Ovary (tissue), 10 donors: Measurements from ENCODE around the gene PSMD5. TPM values are rescaled to one million over a fixed set of nuclear protein-coding genes. Genes with fewer than 3 reads are reported as not detected.

ENCODE experiments used
- DNase-seq, 5 donors: peaks; one replicate each; pipeline ENCODE4 v3.0.0-alpha.2; 2019 to 2020
- H3K27ac ChIP-seq, 2 donors: fragments of 200-600 bp; one replicate each; pipeline versions ENCODE4 v1.5.1 to v1.8.0; 2019 to 2022
- H3K27me3 ChIP-seq: fragments of 200-600 bp; one replicate; pipeline ENCODE4 v1.8.0; 2022
- H3K36me3 ChIP-seq: fragments of 200-600 bp; sonication (generic); one replicate; pipeline ENCODE4 v1.5.1; 2019
- H3K4me1 ChIP-seq: one replicate; pipeline ENCODE4 v1.8.1; 2013; ENCODE audit warnings: mild to moderate bottlenecking, moderate library complexity; ENCODE audit not compliant: insufficient read depth
- H3K4me3 ChIP-seq: fragments of 200-600 bp; sonication (generic); one replicate; pipeline ENCODE4 v1.5.1; 2017
- H3K9me3 ChIP-seq, 2 donors: fragments of 200-600 bp in 1 of 2; sonication (generic) in 1 of 2; one replicate each; pipeline versions ENCODE4 v1.5.1 to v1.8.1; 2013 to 2019; ENCODE audit warnings: mild to moderate bottlenecking in 1 of 2, moderate library complexity in 1 of 2
- CTCF ChIP-seq, 3 donors: fragments of 450-650 bp in 2 of 3; fragments of 200-600 bp in 1 of 3; IDR thresholded peaks; one replicate each; pipeline versions ENCODE4 v1.5.1 to v1.8.0; 2016 to 2022; ENCODE audit warnings: antibody characterized with exemption in 3 of 3, mild to moderate bottlenecking in 1 of 3
- EP300 ChIP-seq: sonication (generic); formaldehyde crosslinking; IDR thresholded peaks from one replicate; pipeline ENCODE4 v1.6.1; 2017; ENCODE audit warnings: antibody characterized with exemption
- POLR2A ChIP-seq: fragments of 450-650 bp; IDR thresholded peaks from one replicate; pipeline ENCODE4 v1.6.1; 2017; ENCODE audit warnings: antibody characterized with exemption, mild to moderate bottlenecking, moderate library complexity
- WGBS, 3 donors: extraction: QIAGEN DNeasy Blood & Tissue Kit in 1 of 3; methylation state at CpG; one replicate each; pipeline versions ENCODE4 v1.1.5 to v1.1.7; 2013 to 2017; 5-methylcytosine and 5-hydroxymethylcytosine counted together
- intact Hi-C, 4 donors: fragments of 100-400 bp; cut with DNase I; formaldehyde crosslinking; loops; one replicate each; pipeline versions ENCODE4 v1.11.0 to v1.15.1; 2022 to 2023
- long read RNA-seq, 3 donors: library from polyadenylated mRNA in 2 of 3; unstranded in 2 of 3; transcript quantifications; one replicate each; pipeline ENCODE4 v2.0.0 and lab custom pipeline, GENCODE V29; 2021 to 2026
- polyA plus RNA-seq, 2 donors: library from polyadenylated mRNA; stranded (reverse); fragments of 200-250 nt in 1 of 2; fragments of 350-450 nt in 1 of 2; fragmentation: Illumina TruSeq in 1 of 2; extraction: RNeasy Lipid Tissue Mini Kit (QIAGEN cat#74804) in 1 of 2; gene quantifications; one replicate each; pipeline ENCODE4 v1.2.3, GENCODE V29; 2013 to 2014
- total RNA-seq, 7 donors: library from RNA; depleted of rRNA in 2 of 7; stranded (reverse); fragments of >200 nt in 2 of 7; fragmentation: NEBNext Ultra II Directional in 3 of 7; extraction: Animal tissue kit (Norgen Biotek cat#: 25700) in 3 of 7; gene quantifications; one replicate each; pipeline versions ENCODE4 v1.1.0 to v1.2.4, GENCODE V29; 2016 to 2023
- donor health status: DM: no; HTN: no; CAD: no; lungs with moderate emphysema.
- donor health status: DM: no; HTN: no; CAD: no.
- donor health status: Bipolar disorder and iron deficiency.
- donor health status: DM: yes; HTN: yes; CAD: no.
- donor health status: DM: no; HTN: no; CAD: no.
- donor health status: DM: yes; HTN: yes; CAD: no.

Gene PSMD5
- total RNA-seq (10 to 100 TPM; 22.4 to 49.2 (median 39.5) TPM), polyA plus RNA-seq (10 to 100 TPM; 13.4 to 36.9 TPM)
- long read RNA-seq, donor 1, transcript PSMD5-201 (10 exons, 3,443 nt), result major isoform, 100 of 139 reads
- long read RNA-seq, donor 1, partial matches to known transcripts, result 18 of 139 reads
- long read RNA-seq, donor 1, other reads (novel, unspliced or antisense), result 21 of 139 reads
- long read RNA-seq, donor 2, transcript PSMD5-201 (10 exons, 3,443 nt), result major isoform, 8 of 8 reads
- long read RNA-seq, donor 2, partial matches to known transcripts, result 0 of 8 reads
- long read RNA-seq, donor 2, other reads (novel, unspliced or antisense), result 0 of 8 reads
- long read RNA-seq, donor 3, transcript PSMD5-201 (10 exons, 3,443 nt), result major isoform, 67 of 79 reads
- long read RNA-seq, donor 3, partial matches to known transcripts, result 5 of 79 reads
- long read RNA-seq, donor 3, other reads (novel, unspliced or antisense), result 7 of 79 reads

GRCh38 chr9:120842685-120843485, at the start of gene PSMD5:
Gene PSMD5 (minus strand): TSS chr9:120842922. CDS start chr9:120842909, 13 bp downstream.
- intact Hi-C loops, result no loop called here
- Histone ChIP-seq H3K4me1 (peaks cover 7% of the 10 kb centered on the region), H3K27me3 (no peaks in the 10 kb centered on the region), H3K36me3 (no peaks in the 10 kb centered on the region), H3K4me3 (peak within 1 kb of the TSS; percentile 66), H3K27ac (peak within 1 kb of the TSS; percentile 68 to 76), H3K9me3 (no peaks in the 10 kb centered on the region)
- DNase-seq, result peak; percentile 97 to 98 (median 98)
- 1 to 8% (median 7%) methylated on average over 61 to 62 of the region's 62 CpGs for WGBS, 3 donors
- TF ChIP-seq EP300 (peak; percentile 61), POLR2A (peak; percentile 71), CTCF (IDR thresholded peaks at IDR 0.05) (peak in 2 of 3 donors; percentile 8 to 13)

GRCh38 chr9:120891884-120892747, 49.4 kb upstream of the PSMD5 start:
- Histone ChIP-seq H3K27ac (no peak overlapping the region), H3K4me3 (no peak overlapping the region), H3K4me1 (peaks cover 5% of the 10 kb centered on the region), H3K27me3 (no peaks in the 10 kb centered on the region), H3K9me3 (no peaks in the 10 kb centered on the region), H3K36me3 (no peaks in the 10 kb centered on the region)
- DNase-seq, result no peak
- TF ChIP-seq POLR2A (no peak), CTCF (IDR thresholded peaks at IDR 0.05) (no peak), EP300 (no peak)
- intact Hi-C loops, result no loop called here
- 71 to 81% (median 74%) methylated on average over 15 of the region's 15 CpGs for WGBS, 3 donors

- Histone ChIP-seq H3K27ac (no peak overlapping the region), H3K4me3 (no peak overlapping the region), H3K9me3 (no peaks in the 10 kb centered on the region), H3K4me1 (peaks cover 5% of the 10 kb centered on the region), H3K27me3 (no peaks in the 10 kb centered on the region), H3K36me3 (no peaks in the 10 kb centered on the region)
- 82 to 85% (median 82%) methylated on average over 10 of the region's 10 CpGs for whole genome bisulfite sequencing, 3 donors
- TF ChIP-seq POLR2A (no peak), CTCF (IDR thresholded peaks at IDR 0.05) (no peak), EP300 (no peak)
- no peak for DNase-seq
- intact Hi-C loops, result no loop called here
These were observed 48.6 kb upstream of the PSMD5 start for GRCh38 chr9:120891245-120891883.
